Measurements from ENCODE around the gene CDK10. TPM values are rescaled to one million over a fixed set of nuclear protein-coding genes. Genes with fewer than 3 reads are reported as not detected.

CDK10 gene
- total RNA-seq, 1 experiment from 2014 or later = 76.6 TPM

- no peak overlapping the region for H2AFZ ChIP-seq
- POLR2A ChIA-PET (ENCODE audit: unreplicated experiment) = no interaction called here
- no peaks in the 10 kb centered on the region for H3K36me3 ChIP-seq (ENCODE audit: low read depth)
- no peak overlapping the region for H3K27ac ChIP-seq
- no peaks in the 10 kb centered on the region for H3K27me3 ChIP-seq (ENCODE audit: insufficient read depth, low read depth)
- CTCF ChIA-PET = no interaction called here
- H3K4me2 ChIP-seq = no peak overlapping the region
- BruUV-seq (replicated peaks) = no TSS peak
- no peaks in the 10 kb centered on the region for H3K9me3 ChIP-seq (ENCODE audit: insufficient read depth, low read depth)
- no peaks in the 10 kb centered on the region for H3K4me1 ChIP-seq (replicated peaks; ENCODE audit: insufficient read depth)
- no peaks in the 10 kb centered on the region for H3K9me2 ChIP-seq (ENCODE audit: insufficient read depth)
- H4K20me1 ChIP-seq (ENCODE audit: insufficient read depth) = no peaks in the 10 kb centered on the region
- H3F3A ChIP-seq (ENCODE audit: insufficient read depth, low read depth) = peaks cover 21% of the 10 kb centered on the region
- H3K4me3 ChIP-seq = no peak overlapping the region
- DNase-seq = no peak
- intact Hi-C loops (cut with micrococcal nuclease; ENCODE audit: unreplicated experiment) = no loop called here
- no peaks in the 10 kb centered on the region for H3K79me2 ChIP-seq (ENCODE audit: low read depth)
- TF ChIP-seq EZH2 (IDR thresholded peaks at IDR 0.05; ENCODE audit: low read depth) (no peak), CTCF (conservative IDR thresholded peaks at IDR 0.05) (no peak)
Measured at GRCh38 chr16:89744813-89745212, 58.3 kb downstream of the CDK10 start.

Other genes with a start within 250 kb of the CDK10 start
- gene ANKRD11, start 196.1 kb upstream of the CDK10 start, total RNA-seq (2021) = 206 and 220 TPM in 2 replicates
- gene SPG7, start 178.3 kb upstream of the CDK10 start, total RNA-seq (2021) = 160 and 198 TPM in 2 replicates
- 2,045 and 3,124 TPM in 2 replicates for gene RPL13, start 126.0 kb upstream of the CDK10 start, total RNA-seq (2021)
- gene CPNE7, start 110.9 kb upstream of the CDK10 start, total RNA-seq (2021) = 19.5 and 27.8 TPM in 2 replicates
- gene DPEP1, start 73.0 kb upstream of the CDK10 start, total RNA-seq (2021) = not detected in 2 replicates
- gene CHMP1A, start 29.0 kb upstream of the CDK10 start, total RNA-seq (2021) = 151 and 237 TPM in 2 replicates
- gene SPATA33, start 28.9 kb upstream of the CDK10 start, total RNA-seq (2021) = 21.0 and 25.6 TPM in 2 replicates
- 15.3 and 23.8 TPM in 2 replicates for gene SPATA2L, start 15.0 kb downstream of the CDK10 start, total RNA-seq (2021)
- gene VPS9D1, start 34.2 kb downstream of the CDK10 start, total RNA-seq (2021) = 15.2 and 20.4 TPM in 2 replicates
- 28.8 and 32.0 TPM in 2 replicates for gene ZNF276, start 34.8 kb downstream of the CDK10 start, total RNA-seq (2021)
- 61.6 and 79.9 TPM in 2 replicates for gene FANCA, start 130.0 kb downstream of the CDK10 start, total RNA-seq (2021)
- gene SPIRE2, start 141.8 kb downstream of the CDK10 start, total RNA-seq (2021) = 34.5 and 48.6 TPM in 2 replicates
- 298 and 347 TPM in 2 replicates for gene TCF25, start 186.9 kb downstream of the CDK10 start, total RNA-seq (2021)
- 34.3 and 45.2 TPM in 2 replicates for gene MC1R, start 232.2 kb downstream of the CDK10 start, total RNA-seq (2021)
- 79.6 and 105 TPM in 2 replicates for gene TUBB3, start 236.7 kb downstream of the CDK10 start, total RNA-seq (2021)

All from PC-9 (cell line).